GM21360 (cell line): ENCODE results near the gene ADM2.
"Not testable (repeated sequence)": the region's sequence is repeated elsewhere in the genome, so short reads cannot be mapped to it uniquely, and the experiment has no call there.

ENCODE experiments used
- ATAC-seq: cut with Tn5 transposase; IDR thresholded peaks from one replicate; pipeline ENCODE4 v1.9.1; 2021; ENCODE audit warnings: mild to moderate bottlenecking, moderate library complexity; ENCODE audit not compliant: unreplicated experiment

The ADM2 gene, protein sequence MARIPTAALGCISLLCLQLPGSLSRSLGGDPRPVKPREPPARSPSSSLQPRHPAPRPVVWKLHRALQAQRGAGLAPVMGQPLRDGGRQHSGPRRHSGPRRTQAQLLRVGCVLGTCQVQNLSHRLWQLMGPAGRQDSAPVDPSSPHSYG

DNA sequence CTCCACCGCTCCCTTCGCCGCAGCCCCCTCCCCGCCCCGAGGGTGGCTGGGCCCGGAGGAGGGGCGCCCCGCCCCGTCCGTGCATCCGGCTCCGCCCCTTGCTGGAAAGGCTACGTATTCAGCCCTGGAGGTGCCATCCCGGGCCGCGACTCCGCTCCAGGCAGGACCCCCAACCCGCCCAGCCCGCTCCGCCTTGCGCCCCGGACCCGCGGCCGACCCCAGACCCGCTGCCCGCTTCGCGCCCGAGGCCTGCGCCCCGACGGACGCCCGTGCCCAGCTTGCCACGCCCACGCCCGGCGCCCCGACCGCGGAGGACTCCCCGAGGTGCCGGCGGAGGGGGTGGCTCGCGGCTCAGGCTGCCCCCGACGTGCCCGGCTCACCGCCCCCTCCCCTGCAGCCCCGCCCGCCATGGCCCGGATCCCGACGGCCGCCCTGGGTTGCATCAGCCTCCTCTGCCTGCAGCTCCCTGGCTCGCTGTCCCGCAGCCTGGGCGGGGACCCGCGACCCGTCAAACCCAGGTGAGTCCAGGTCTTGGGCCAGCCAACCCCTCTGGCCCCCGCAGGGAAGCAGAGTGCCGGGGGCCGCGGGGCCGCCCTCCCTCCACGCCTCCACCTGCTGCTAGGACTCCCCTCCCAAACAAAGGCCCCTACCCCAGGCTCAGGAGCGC lies at the start of gene ADM2:
TSS of gene ADM2 (plus strand) at position 104 of the 667 bp plus-strand sequence. CDS start at position 409, 305 bp downstream.
- ATAC-seq = no peak

DNA sequence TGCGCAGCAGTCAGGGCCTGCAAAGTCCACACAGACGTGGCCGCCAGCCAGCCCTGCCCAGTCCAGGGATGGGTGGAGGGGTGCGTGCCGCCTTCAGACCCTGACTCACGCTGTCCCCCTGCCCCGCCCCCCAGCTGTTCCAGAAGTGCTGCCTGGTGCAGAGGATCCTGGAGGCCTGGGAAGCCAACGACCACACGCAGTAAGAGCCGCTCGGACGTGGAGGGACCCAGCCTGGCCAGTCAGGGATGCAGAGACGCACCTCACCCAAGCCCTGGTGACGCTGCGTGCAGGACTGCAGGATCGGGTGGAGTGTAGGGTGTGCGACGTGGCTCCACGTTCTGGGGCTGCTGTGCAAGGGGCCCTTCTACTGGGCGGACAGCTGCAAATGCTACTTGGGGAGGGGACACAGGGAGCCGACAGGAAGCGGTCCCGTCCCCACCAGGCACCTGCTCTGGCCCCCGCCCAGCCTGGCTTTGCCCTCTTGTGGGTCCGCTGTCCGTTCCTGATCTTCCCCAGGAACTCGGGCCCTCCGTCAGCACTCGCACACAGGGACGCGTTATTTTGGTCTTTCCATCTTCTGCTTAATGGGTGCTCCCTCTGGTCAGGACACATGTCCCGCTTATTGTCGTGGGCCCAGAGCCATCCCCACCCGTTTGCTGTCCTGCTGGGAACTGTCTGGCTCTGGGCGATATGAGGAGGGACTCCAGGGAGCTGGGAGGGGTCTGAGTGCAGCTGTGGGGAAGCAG lies 49.0 kb upstream of the ADM2 start:
- no peak for ATAC-seq

DNA sequence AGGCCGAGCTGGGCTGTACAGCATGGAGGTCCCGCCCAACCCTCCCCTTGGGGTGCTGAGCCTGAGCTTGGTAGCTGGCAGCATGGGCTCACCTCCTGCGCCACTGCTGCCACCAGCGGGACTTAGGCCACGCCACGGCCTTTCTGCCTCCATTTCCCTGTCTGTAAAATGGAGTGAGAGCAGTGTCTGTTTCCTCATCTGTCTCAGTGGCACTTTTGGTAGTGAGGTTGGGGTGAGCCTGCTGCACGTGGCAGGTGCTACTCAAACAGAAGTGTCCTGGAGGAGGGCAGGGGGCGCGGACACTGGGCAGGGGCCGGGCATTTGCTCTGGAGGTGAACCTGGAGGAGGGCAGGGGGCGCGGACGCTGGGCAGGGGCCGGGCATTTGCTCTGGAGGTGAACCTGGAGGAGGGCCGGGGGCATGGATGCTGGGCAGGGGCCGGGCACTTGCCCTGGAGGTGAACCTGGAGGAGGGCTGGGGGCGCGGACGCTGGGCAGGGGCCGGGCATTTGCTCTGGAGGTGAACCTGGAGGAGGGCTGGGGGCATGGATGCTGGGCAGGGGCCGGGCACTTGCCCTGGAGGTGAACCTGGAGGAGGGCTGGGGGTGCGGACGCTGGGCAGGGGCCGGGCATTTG lies 48.3 kb upstream of the ADM2 start:
- not testable (repeated sequence) for ATAC-seq

DNA sequence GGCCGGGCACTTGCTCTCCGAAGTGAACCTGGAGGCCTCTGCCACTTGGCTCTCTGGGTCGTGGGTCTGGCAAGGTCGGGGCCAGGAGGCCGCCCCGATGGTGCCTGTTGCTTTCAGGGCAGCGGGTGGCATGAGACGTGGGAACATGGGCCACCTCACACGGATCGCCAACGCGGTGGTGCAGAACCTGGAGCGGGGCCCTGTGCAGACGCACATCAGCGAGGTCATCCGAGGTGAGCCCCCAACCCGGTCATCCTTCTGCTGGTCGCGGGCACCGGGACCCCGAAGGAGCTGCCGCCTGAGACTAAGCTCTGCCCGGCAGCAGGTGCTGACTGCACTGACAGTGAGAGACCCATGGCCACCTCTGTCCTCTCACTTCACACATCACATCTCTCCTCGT lies 46.5 kb upstream of the ADM2 start:
- ATAC-seq = no peak

DNA sequence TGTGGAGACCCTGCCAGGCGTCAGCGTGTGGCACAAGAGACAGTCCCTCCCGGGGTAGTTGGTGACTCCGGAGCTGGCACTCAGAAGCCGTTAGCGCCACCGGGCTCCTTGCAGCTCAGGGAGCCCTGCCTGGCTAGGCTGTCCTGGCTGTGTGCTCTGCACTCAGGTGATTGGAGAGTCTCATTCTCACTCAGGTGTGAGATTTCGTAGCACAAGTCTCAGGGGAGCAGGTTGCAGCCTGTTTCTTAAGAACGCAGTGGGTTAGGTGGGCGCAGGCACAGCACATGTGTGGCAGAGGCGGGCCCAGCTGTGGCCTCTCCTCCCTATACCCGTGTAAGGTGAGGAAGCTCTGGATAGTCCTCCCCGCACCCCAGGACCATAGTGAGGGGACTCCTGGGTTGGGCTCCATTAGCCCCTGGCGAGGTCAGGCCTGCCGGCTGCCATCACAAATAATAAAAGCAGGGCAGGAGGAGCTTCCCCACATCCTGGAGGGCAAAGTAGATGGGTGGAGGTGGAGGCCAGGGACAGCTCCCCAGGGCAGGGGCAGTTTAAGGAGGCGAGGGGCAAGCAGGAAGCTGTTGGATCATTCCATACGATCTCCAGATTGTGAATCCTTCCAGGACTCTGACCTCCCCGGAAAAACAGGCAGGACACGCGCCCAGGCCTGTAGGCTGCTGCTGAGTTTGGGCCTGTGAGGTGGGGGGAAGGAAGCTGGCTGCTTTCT lies 45.9 kb upstream of the ADM2 start:
- ATAC-seq = no peak

DNA sequence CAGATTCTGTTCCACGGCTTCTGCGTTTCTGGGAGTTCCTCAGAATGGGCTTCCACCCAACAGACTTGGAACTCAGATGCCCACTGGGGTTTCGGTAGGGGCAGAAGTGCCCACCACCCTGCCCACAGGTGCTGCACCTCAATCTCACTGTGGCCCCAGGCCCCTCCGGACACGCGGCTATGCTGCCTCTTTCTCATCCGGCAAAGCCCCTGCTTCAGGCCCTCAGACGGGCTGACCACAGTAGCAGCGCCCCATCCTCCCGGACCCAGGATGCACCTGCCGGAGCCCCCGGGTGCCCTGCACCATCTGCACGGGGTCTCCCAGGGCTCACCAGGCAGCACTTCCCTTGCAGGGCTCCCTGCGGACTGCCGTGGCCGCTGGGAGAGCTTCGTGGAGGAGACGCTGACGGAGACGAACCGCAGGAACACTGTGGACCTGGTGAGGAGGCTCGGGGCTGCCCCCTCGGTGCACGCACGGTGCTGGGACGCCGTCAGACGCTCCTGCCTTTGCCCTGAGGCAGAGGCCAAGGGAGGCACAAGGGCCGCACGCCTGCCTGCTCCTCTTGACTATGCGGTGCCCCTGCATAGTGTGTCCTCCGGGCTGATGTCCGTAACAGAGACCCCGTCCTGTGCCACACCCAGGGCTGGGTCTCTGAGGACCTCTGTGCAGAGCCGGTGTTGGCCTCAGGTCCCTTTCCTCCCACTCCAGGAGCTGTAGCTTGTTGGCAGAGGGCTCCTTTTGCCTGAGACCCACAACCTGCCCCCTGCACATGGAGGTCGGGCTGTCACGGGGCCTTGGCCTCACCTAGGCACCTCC lies 45.1 kb upstream of the ADM2 start:
- ATAC-seq = no peak

DNA sequence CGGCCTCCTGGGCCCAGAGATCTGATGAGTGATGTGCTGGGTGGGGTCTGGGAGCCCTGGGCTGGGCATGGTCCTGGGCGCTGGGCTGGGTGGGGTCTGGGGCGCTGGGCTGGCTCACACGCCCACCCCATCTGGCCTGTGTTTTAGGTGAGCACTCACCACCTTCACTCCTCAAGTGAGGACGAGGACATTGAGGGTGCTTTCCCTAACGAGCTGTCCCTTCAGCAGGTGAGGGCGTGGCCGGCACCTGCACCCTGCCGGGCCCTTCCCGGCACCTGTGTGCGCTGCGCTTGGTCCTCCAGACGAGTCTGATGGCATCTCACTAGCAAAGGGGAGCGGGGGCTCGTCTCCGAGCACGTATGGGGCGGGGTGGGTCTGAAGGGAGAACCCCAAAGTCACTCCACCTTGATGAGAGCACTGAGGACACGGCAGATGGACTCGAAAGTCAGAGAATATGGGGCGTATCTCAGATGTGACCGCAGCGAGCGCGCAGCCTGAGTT lies 44.5 kb upstream of the ADM2 start:
- no peak for ATAC-seq

DNA sequence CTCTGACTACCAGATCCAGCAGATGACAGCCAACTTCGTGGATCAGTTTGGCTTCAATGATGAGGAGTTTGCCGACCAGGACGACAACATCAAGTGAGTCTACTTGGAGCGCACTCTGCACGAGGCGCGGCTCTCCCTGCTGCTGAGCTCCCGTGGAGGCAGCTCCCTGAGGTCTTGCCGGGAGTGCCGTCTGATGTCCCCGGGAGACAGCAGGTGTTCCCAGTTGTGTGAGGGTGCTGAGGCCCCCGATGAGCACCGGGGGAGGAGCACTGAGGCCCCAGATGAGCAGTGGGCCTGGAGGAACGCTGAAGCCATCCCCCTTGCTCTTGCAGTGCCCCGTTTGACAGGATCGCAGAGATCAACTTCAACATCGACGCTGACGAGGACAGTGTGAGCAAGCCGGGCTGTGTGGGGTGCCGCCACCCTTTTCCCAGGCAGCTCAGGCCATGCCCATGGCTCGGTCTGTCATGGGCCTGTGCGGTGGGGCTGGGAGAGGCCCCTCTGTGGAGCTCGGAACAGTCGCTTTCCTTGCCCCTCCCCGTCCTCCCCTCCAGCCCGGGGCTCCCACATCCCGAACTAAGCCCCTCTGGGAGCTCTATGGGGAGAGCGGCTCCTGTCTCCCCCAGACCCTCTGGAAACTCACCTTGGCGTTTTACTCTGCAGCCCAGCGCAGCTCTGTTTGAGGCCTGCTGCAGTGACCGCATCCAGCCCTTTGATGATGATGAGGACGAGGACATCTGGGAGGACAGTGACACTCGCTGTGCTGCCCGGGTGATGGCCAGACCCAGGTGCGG lies 43.6 kb upstream of the ADM2 start:
- no peak for ATAC-seq

DNA sequence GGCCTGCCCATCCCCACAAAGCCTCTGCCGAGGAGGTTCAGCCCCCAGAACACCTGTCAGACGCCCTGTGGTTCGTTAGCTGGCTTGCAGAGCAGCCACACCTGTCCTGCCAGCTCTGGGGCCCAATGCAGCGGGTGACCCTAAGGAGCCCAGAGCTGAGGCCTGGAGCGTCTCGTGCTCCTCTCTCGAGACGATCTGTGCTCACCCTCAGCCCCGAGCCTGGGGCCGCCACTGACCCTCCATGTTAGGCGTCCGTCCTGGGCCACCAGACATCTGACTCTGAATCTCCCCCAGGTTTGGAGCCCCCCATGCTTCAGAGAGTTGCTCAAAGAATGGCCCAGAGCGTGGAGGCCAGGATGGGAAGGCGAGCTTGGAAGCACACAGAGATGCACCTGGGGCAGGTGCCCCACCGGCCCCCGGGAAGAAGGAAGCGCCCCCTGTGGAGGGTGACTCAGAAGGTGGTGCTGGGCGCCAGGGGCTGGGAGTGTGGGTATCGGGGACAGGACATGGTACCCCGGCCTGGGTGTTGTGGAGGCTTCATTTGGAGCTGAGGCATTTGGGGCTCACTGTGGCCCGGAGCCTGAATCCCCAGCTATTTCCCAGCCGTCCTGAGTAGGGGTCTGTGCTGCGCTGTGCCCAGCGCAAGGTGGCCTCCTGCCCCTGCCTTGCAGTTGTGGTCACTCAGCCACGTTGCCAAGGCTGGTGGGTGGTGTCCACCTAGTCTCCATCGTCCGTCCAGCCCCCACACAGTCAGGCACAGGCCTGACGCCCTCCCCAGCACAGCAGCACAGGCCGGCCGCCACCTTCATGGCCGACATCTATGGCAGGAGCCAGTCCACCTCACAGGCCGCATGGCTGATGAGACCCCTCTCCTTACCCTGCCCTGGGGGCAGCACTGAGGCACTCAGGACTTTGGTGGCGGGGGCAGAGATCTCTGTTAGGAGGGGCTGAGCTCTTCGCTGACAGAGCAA lies 42.8 kb upstream of the ADM2 start:
- no peak for ATAC-seq

DNA sequence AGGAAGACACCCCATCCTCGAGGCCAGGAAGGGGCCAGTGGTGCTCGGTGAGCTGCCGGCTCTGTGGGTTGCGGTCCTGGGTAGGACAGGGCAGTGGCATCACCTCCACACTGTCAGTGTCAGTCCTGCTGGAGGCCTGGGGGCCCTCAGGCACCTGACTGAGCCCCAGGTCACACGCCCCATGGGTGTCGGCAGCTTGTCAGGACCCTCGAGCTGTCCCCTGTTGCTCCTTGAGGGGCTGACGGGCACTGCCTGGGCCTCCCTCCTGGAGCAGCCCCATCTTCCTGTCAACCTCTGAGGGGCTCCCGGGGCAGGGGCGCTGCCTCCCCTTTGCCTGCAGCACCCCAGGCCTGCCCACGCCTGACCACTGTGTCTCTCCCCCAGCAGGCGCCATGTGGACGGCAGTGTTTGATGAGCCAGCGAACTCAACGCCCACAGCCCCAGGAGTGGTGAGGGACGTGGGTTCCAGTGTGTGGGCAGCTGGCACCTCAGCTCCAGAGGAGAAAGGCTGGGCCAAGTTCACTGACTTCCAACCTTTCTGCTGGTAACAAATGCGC lies 42.0 kb upstream of the ADM2 start:
- no peak for ATAC-seq

DNA sequence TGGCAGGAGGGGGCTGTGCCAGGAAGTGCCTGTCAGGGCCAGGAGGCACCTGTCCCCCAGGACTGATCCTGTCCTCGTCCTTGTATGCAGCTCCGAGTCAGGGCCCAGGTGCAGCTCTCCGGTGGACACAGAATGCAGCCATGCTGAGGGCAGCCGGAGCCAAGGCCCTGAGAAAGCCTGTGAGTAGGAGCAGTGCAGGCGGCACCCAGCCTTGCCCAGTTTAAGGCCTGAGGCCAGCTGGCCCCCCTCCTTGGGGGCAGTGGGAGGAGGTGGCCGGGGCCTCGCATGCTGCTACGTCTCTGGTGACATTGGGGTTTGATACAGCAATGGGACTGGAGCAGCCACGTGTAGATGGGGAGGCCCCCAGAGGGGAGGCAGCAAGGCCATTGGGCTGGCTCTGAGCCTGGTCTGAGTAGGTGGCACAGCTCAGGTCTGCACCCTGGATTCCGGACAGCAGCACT lies 41.4 kb upstream of the ADM2 start:
- ATAC-seq = no peak

DNA sequence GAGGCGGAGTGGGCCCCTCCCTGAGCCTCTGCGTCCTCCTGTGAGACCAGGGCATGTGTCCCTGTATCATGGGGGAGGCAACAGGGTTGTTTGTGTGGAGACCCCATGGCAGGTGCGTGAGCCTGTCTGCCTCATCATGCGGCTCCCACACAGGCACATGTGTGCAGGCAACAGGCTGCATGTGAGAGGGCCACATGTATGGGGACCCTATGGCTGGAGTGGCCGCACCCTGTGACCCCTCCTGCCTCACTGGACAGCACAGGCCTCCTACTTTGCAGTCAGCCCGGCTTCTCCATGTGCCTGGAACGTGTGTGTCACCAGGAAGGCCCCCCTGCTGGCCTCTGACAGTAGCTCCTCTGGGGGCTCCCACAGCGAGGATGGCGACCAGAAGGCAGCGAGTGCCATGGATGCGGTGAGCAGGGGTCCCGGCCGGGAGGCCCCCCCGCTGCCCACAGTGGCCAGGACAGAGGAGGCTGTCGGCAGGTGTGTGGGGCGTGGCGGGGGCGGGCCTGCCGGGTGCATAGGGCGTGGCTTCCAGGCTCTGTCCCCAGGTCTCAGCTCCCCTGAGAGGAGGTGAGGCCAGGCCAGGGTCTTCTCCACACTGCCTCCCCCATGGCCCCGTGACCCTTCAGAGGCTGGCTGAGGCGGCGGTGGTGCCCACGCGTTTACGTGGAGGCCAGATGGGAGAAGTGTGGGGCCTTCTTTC lies 40.6 kb upstream of the ADM2 start:
- no peak for ATAC-seq

DNA sequence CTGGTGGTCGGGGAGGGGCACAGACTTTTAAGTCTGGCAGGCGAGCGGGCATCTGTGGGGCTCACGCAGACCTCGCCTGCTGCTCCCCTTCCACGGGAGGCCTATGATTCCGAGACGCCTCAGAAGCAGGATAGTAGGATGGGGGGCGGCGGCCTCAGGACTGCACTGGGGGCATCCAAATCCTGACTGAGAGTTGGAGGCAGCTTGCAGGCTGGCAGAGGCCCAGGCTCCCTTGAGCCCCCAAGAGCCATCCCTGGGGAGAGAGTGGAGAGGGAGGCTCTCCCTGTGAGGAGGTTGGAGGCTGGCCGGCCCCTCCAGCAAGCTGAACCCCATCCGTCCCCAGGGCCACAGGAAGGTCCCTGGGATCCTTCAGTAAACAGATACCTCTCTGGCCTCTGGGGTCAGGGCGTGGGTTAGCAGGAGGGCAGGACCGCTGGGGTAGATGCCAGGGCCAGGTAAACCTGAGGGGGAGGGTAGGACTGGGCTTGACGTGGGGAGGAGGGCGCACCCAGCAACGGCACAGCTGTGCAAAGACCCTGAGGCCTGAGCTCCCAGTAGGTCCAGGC lies 39.8 kb upstream of the ADM2 start:
- no peak for ATAC-seq

DNA sequence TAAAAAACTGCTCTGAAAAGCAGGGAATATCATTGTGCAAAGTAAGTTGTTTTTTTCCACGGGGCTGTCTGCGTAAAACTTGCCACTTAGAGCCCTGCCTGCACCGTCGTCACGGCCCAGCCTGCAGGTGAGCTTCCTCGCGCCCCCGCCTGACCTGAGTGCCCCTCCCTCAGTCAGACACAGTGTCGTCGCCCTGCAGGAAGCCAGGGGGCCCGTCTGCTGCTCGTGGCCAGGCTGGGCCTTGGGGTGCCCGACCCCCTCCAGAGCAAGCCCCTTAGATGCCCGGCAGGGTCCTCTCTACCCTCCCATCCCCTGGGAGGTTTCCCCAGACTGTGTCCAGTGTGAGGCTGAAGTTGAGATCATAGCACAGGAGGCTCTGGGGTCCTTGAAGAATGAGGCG lies 38.1 kb upstream of the ADM2 start:
- ATAC-seq = no peak

DNA sequence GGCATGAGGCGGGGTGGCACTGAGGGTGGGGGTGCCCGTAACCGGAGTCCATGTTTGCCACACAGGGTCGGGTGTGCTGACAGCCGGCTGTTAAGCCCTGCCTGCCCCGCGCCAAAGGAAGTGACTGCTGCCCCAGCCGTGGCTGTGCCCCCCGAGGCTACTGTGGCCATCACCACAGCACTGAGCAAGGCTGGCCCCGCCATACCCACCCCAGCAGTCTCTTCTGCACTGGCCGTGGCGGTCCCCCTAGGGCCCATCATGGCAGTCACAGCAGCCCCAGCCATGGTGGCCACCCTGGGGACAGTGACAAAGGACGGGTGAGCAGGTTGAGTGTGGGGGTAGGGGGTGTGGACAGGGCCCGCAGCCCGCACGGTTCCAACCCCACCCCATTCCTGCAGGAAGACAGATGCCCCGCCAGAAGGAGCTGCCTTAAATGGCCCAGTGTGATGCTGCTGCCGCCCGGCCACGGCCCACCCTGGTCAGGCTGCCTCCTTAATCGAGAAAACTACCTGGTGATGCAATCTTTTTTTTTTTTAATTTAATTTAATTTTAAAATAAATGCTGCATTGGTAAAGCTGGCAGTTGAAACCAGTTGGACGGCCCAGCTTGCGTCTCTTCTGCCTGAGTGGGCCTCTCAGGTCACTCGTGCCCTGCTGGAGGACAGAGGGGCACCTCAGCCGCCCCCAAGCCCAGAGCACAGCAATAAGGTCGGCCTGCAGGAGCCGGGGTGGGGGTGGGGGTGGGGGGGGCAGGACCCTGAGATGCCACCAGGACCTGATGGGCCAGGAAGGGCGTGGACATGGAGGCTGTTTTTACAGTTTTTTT lies 37.3 kb upstream of the ADM2 start:
- no peak for ATAC-seq

DNA sequence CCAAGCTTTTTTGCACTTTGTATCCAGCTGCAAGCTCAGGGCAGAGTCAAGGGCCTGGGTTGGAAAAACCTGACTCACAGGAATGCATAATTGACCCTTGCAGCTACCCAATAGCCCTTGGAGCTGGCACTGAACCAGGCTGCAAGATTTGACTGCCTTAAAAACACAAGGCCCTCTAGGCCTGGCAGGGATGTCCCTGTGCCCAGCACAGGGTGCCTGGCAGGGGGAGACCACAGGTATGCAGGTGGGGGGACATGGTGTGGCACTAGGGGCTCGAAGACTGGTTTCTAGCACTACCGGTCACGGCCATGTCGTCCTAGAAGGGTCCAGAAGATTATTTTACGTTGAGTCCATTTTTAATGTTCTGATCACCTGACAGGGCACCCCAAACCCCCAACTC lies 36.7 kb upstream of the ADM2 start:
- no peak for ATAC-seq
